H7 (cell line): ENCODE results near the gene GRK2. TPM values are rescaled to one million over a fixed set of nuclear protein-coding genes. Genes with fewer than 3 reads are reported as not detected.

Source experiments
- DNase-seq: peaks from one replicate; pipeline ENCODE4 v3.0.0; 2012
- H3K27me3 ChIP-seq: 2 replicates; pipeline ENCODE4 v1.6.0; 2011; ENCODE audit warnings: mild to moderate bottlenecking, low read length; ENCODE audit not compliant: control insufficient read depth, insufficient read depth
- H3K36me3 ChIP-seq: replicated peaks from 2 replicates; pipeline ENCODE4 v1.5.1; 2011; ENCODE audit warnings: low read length; ENCODE audit not compliant: control insufficient read depth, insufficient read depth
- H3K4me3 ChIP-seq: 2 replicates; pipeline ENCODE4 v1.5.1; 2011; ENCODE audit warnings: low read depth, mild to moderate bottlenecking, control low read depth, low read length, moderate library complexity; ENCODE audit not compliant: insufficient read depth
- total RNA-seq: library from RNA; depleted of rRNA; stranded (reverse); fragments of >200 nt; shearing (Covaris generic); gene quantifications from 2 replicates; pipeline ENCODE4 v1.2.3, GENCODE V29; 2014

The GRK2 gene
- total RNA-seq, 1 experiment from 2014 or later, result 73.8 TPM

GRCh38 chr11:67289651-67290479, 23.6 kb downstream of the GRK2 start:
- Histone ChIP-seq H3K36me3 (peaks cover 2% of the 10 kb centered on the region), H3K4me3 (peak overlapping the region; percentile 69), H3K27me3 (no peaks in the 10 kb centered on the region)
- DNase-seq, result no peak

GRCh38 chr11:67290801-67291200, 24.5 kb downstream of the GRK2 start:
- no peak for DNase-seq
- Histone ChIP-seq H3K27me3 (no peaks in the 10 kb centered on the region), H3K4me3 (no peak overlapping the region), H3K36me3 (peaks cover 2% of the 10 kb centered on the region)

- H3K4me3 ChIP-seq, result no peak overlapping the region
- peaks cover 2% of the 10 kb centered on the region for H3K36me3 ChIP-seq
- no peak for DNase-seq
- no peaks in the 10 kb centered on the region for H3K27me3 ChIP-seq
Observed at GRCh38 chr11:67291481-67292381, 25.5 kb downstream of the GRK2 start.

GRCh38 chr11:67292671-67293070, 26.4 kb downstream of the GRK2 start:
- peaks cover 2% of the 10 kb centered on the region for H3K36me3 ChIP-seq
- H3K27me3 ChIP-seq, result no peaks in the 10 kb centered on the region
- no peak overlapping the region for H3K4me3 ChIP-seq
- DNase-seq, result no peak

GRCh38 chr11:67293090-67293489, 26.8 kb downstream of the GRK2 start:
- no peaks in the 10 kb centered on the region for H3K27me3 ChIP-seq
- no peak for DNase-seq
- H3K36me3 ChIP-seq, result peaks cover 2% of the 10 kb centered on the region
- H3K4me3 ChIP-seq, result no peak overlapping the region

GRCh38 chr11:67295846-67296245, 29.6 kb downstream of the GRK2 start:
- no peak overlapping the region for H3K4me3 ChIP-seq

GRCh38 chr11:67298786-67299185, 32.5 kb downstream of the GRK2 start:
- H3K4me3 ChIP-seq, result no peak overlapping the region
- peaks cover 2% of the 10 kb centered on the region for H3K36me3 ChIP-seq
- no peak for DNase-seq
- H3K27me3 ChIP-seq, result no peaks in the 10 kb centered on the region

More at GRCh38 chr11:67295846-67296245, 29.6 kb downstream of the GRK2 start:
- Histone ChIP-seq H3K36me3 (peaks cover 2% of the 10 kb centered on the region), H3K27me3 (no peaks in the 10 kb centered on the region)
- no peak for DNase-seq

- H3K36me3 ChIP-seq, result peaks cover 2% of the 10 kb centered on the region
- H3K27me3 ChIP-seq, result peaks cover 3% of the 10 kb centered on the region; the same call in 1 of the 2 replicates
- H3K4me3 ChIP-seq, result no peak overlapping the region
- DNase-seq, result no peak
Observed at GRCh38 chr11:67299471-67300191, 33.4 kb downstream of the GRK2 start.

- no peak for DNase-seq
- no peak overlapping the region for H3K4me3 ChIP-seq
Observed at GRCh38 chr11:67300256-67300755, 34.0 kb downstream of the GRK2 start.

GRCh38 chr11:67300756-67301312, 34.6 kb downstream of the GRK2 start:
- peaks cover 2% of the 10 kb centered on the region for H3K36me3 ChIP-seq
- DNase-seq, result no peak

More at GRCh38 chr11:67300256-67300755, 34.0 kb downstream of the GRK2 start:
- H3K36me3 ChIP-seq, result peaks cover 2% of the 10 kb centered on the region
- peaks cover 3% of the 10 kb centered on the region; the same call in 1 of the 2 replicates for H3K27me3 ChIP-seq

GRCh38 chr11:67301313-67301921, 35.1 kb downstream of the GRK2 start:
- H3K27me3 ChIP-seq, result peaks cover 3% of the 10 kb centered on the region; the same call in 1 of the 2 replicates
- no peak for DNase-seq
- H3K36me3 ChIP-seq, result peaks cover 2% of the 10 kb centered on the region
- peak overlapping the region; percentile 86; the same call in 1 of the 2 replicates for H3K4me3 ChIP-seq

More at GRCh38 chr11:67300756-67301312, 34.6 kb downstream of the GRK2 start:
- Histone ChIP-seq H3K4me3 (no peak overlapping the region), H3K27me3 (peaks cover 3% of the 10 kb centered on the region; the same call in 1 of the 2 replicates)

GRCh38 chr11:67301951-67302516, 35.8 kb downstream of the GRK2 start:
- Histone ChIP-seq H3K4me3 (peak overlapping the region; percentile 86), H3K27me3 (peaks cover 3% of the 10 kb centered on the region; the same call in 1 of the 2 replicates), H3K36me3 (peaks cover 2% of the 10 kb centered on the region)
- peak; percentile 91 for DNase-seq

GRCh38 chr11:67302571-67303131, 36.4 kb downstream of the GRK2 start:
- DNase-seq, result peak; percentile 89
- H3K27me3 ChIP-seq, result peaks cover 3% of the 10 kb centered on the region; the same call in 1 of the 2 replicates
- H3K36me3 ChIP-seq, result peaks cover 2% of the 10 kb centered on the region
- peak overlapping the region; percentile 86 for H3K4me3 ChIP-seq
